HEK293 (cell line): Measurements from ENCODE around the gene CELF1.

Source experiments
- EGR2 ChIP-seq: fragments of 450-650 bp; formaldehyde crosslinking; IDR thresholded peaks from 2 replicates; pipeline ENCODE4 v1.5.1; 2016; ENCODE audit warnings: low read depth, missing biosample characterization, missing genetic modification characterization
- GLI2 ChIP-seq: fragments of 450-650 bp; formaldehyde crosslinking; IDR thresholded peaks from 2 replicates; pipeline ENCODE4; 2017; ENCODE audit warnings: missing biosample characterization, missing genetic modification characterization, low read depth, borderline replicate concordance
- HOXC10 ChIP-seq: sonication (generic); formaldehyde crosslinking; IDR thresholded peaks from 2 replicates; pipeline ENCODE4 v1.8.1; 2023; ENCODE audit warnings: mild to moderate bottlenecking, missing genetic modification reagents
- KLF1 ChIP-seq: fragments of 450-650 bp; formaldehyde crosslinking; IDR thresholded peaks from 2 replicates; pipeline ENCODE4 v1.5.1; 2016; ENCODE audit warnings: missing biosample characterization, missing genetic modification characterization
- KLF17 ChIP-seq: fragments of 450-650 bp; formaldehyde crosslinking; IDR thresholded peaks from 2 replicates; pipeline ENCODE4 v1.5.1; 2016; ENCODE audit warnings: missing biosample characterization, missing genetic modification characterization
- KLF8 ChIP-seq: fragments of 450-650 bp; formaldehyde crosslinking; IDR thresholded peaks from 2 replicates; pipeline ENCODE4 v1.5.1; 2016; ENCODE audit warnings: missing biosample characterization, missing genetic modification characterization
- OSR2 ChIP-seq: fragments of 450-650 bp; formaldehyde crosslinking; IDR thresholded peaks from 2 replicates; pipeline ENCODE4 v1.5.1; 2016; ENCODE audit warnings: missing biosample characterization, missing genetic modification characterization
- OVOL3 ChIP-seq: fragments of 450-650 bp; formaldehyde crosslinking; IDR thresholded peaks from 2 replicates; pipeline ENCODE4 v1.5.1; 2016; ENCODE audit warnings: missing biosample characterization, missing genetic modification characterization
- PBX3 ChIP-seq: sonication (generic); formaldehyde crosslinking; IDR thresholded peaks from 2 replicates; pipeline ENCODE4 v1.8.1; 2022; ENCODE audit warnings: mild to moderate bottlenecking, moderate library complexity, missing genetic modification reagents
- PRDM2 ChIP-seq: fragments of 450-650 bp; formaldehyde crosslinking; IDR thresholded peaks from 2 replicates; pipeline ENCODE4 v1.5.1; 2016; ENCODE audit warnings: missing biosample characterization, missing genetic modification characterization, borderline replicate concordance
- REPIN1 ChIP-seq: fragments of 450-650 bp; formaldehyde crosslinking; IDR thresholded peaks from 2 replicates; pipeline ENCODE4 v1.5.1; 2017; ENCODE audit warnings: missing biosample characterization, missing genetic modification characterization, low read depth
- SETDB1 ChIP-seq: IDR thresholded peaks from one replicate; pipeline ENCODE4 v1.6.1; 2017; ENCODE audit warnings: mild to moderate bottlenecking, low read length, moderate library complexity, mixed read lengths; ENCODE audit not compliant: insufficient read length
- ZBTB21 ChIP-seq: fragments of 450-650 bp; formaldehyde crosslinking; IDR thresholded peaks from 2 replicates; pipeline ENCODE4 v1.5.1; 2017; ENCODE audit warnings: missing biosample characterization, missing genetic modification characterization
- ZEB2 ChIP-seq: fragments of 450-650 bp; formaldehyde crosslinking; IDR thresholded peaks from 2 replicates; pipeline ENCODE4 v1.5.1; 2016; ENCODE audit warnings: missing biosample characterization, missing genetic modification characterization
- ZNF169 ChIP-seq: fragments of 450-650 bp; formaldehyde crosslinking; IDR thresholded peaks from 2 replicates; pipeline ENCODE4 v1.5.1; 2016; ENCODE audit warnings: missing biosample characterization, missing genetic modification characterization
- ZNF174 ChIP-seq: fragments of 450-650 bp; formaldehyde crosslinking; IDR thresholded peaks from 2 replicates; pipeline ENCODE4 v1.5.0; 2017; ENCODE audit warnings: missing biosample characterization, mild to moderate bottlenecking, missing genetic modification characterization
- ZNF18 ChIP-seq: fragments of 450-650 bp; formaldehyde crosslinking; IDR thresholded peaks from 2 replicates; pipeline ENCODE4 v1.5.1; 2016; ENCODE audit warnings: missing biosample characterization, missing genetic modification characterization
- ZNF221 ChIP-seq: fragments of 450-650 bp; formaldehyde crosslinking; IDR thresholded peaks from 2 replicates; pipeline ENCODE4 v1.5.1; 2017; ENCODE audit warnings: missing biosample characterization, missing genetic modification characterization, borderline replicate concordance
- ZNF23 ChIP-seq: fragments of 450-650 bp; formaldehyde crosslinking; IDR thresholded peaks from 2 replicates; pipeline ENCODE4 v1.5.1; 2016; ENCODE audit warnings: missing biosample characterization, missing genetic modification characterization, borderline replicate concordance
- ZNF248 ChIP-seq: fragments of 450-650 bp; formaldehyde crosslinking; IDR thresholded peaks from 2 replicates; pipeline ENCODE4 v1.5.1; 2017; ENCODE audit warnings: missing biosample characterization, missing genetic modification characterization
- ZNF292 ChIP-seq: fragments of 450-650 bp; formaldehyde crosslinking; IDR thresholded peaks from 2 replicates; pipeline ENCODE4 v1.5.1; 2016; ENCODE audit warnings: low read depth, missing biosample characterization, missing genetic modification characterization, borderline replicate concordance
- ZNF391 ChIP-seq: fragments of 450-650 bp; formaldehyde crosslinking; IDR thresholded peaks from 2 replicates; pipeline ENCODE4 v1.5.1; 2016; ENCODE audit warnings: low read depth, missing biosample characterization, missing genetic modification characterization, borderline replicate concordance
- ZNF404 ChIP-seq: fragments of 450-650 bp; formaldehyde crosslinking; IDR thresholded peaks from 2 replicates; pipeline ENCODE4 v1.5.1; 2017; ENCODE audit warnings: missing biosample characterization, missing genetic modification characterization
- ZNF423 ChIP-seq: fragments of 450-650 bp; formaldehyde crosslinking; IDR thresholded peaks from 2 replicates; pipeline ENCODE4 v1.5.1; 2016; ENCODE audit warnings: missing biosample characterization, missing genetic modification characterization
- ZNF510 ChIP-seq: fragments of 450-650 bp; formaldehyde crosslinking; IDR thresholded peaks from 2 replicates; pipeline ENCODE4 v1.5.1; 2018; ENCODE audit warnings: mild to moderate bottlenecking, missing genetic modification characterization, missing biosample characterization; ENCODE audit not compliant: insufficient replicate concordance
- ZNF555 ChIP-seq: fragments of 450-650 bp; formaldehyde crosslinking; conservative IDR thresholded peaks from 2 replicates; pipeline ENCODE4 v1.5.1; 2017; ENCODE audit warnings: missing biosample characterization, mild to moderate bottlenecking, missing genetic modification characterization, inconsistent platforms
- ZNF610 ChIP-seq: fragments of 450-650 bp; formaldehyde crosslinking; IDR thresholded peaks from 2 replicates; pipeline ENCODE4 v1.5.1; 2016; ENCODE audit warnings: missing biosample characterization, missing genetic modification characterization, borderline replicate concordance
- ZNF626 ChIP-seq: fragments of 450-650 bp; sonication (Bioruptor Pico); formaldehyde crosslinking; IDR thresholded peaks from 2 replicates; pipeline ENCODE4 v1.5.1; 2018; ENCODE audit warnings: missing biosample characterization, missing genetic modification characterization, inconsistent platforms
- ZNF629 ChIP-seq: fragments of 450-650 bp; formaldehyde crosslinking; IDR thresholded peaks from 2 replicates; pipeline ENCODE4 v1.5.1; 2017; ENCODE audit warnings: missing biosample characterization, missing genetic modification characterization
- ZNF670 ChIP-seq: fragments of 450-650 bp; formaldehyde crosslinking; IDR thresholded peaks from 2 replicates; pipeline ENCODE4 v1.5.1; 2016; ENCODE audit warnings: missing biosample characterization, missing genetic modification characterization, low read depth
- ZSCAN16 ChIP-seq: fragments of 450-650 bp; formaldehyde crosslinking; IDR thresholded peaks from 2 replicates; pipeline ENCODE4 v1.5.1; 2016; ENCODE audit warnings: missing biosample characterization, missing genetic modification characterization

Gene CELF1

GRCh38 chr11:47426062-47426956, 126.6 kb downstream of the CELF1 start, which contains the start of gene PSMC3 (continued):
- TF ChIP-seq ZNF169 (tag by site-specific recombination) = no peak
- TF ChIP-seq ZEB2 (tag by site-specific recombination) = peak; percentile 75
- TF ChIP-seq ZNF423 = no peak
- peak; percentile 64; the same call in 1 of the 2 replicates for TF ChIP-seq ZNF629 (tag by site-specific recombination)
- TF ChIP-seq ZNF610 (tag by site-specific recombination) = no peak
- no peak for TF ChIP-seq ZNF404
- no peak for TF ChIP-seq GLI2 (tag by site-specific recombination)
- TF ChIP-seq OVOL3 (tag by site-specific recombination) = peak; percentile 39; the same call in 1 of the 2 replicates
- peak; percentile 25; the same call in 1 of the 2 replicates for TF ChIP-seq KLF1 (tag by site-specific recombination)
- no peak for TF ChIP-seq ZNF555 (tag by site-specific recombination)
- TF ChIP-seq REPIN1 (tag by site-specific recombination) = no peak
- TF ChIP-seq PRDM2 (tag by site-specific recombination) = no peak
- no peak for TF ChIP-seq ZNF292 (tag by site-specific recombination)
- no peak for TF ChIP-seq ZNF248
- TF ChIP-seq KLF8 = peak; percentile 95
- no peak for TF ChIP-seq ZSCAN16 (tag by site-specific recombination)
- no peak for TF ChIP-seq ZNF510 (tag by site-specific recombination)
- peak; percentile 70; the same call in 1 of the 2 replicates for TF ChIP-seq ZNF391 (tag by site-specific recombination)
- no peak; the same call in 1 of the 2 replicates for TF ChIP-seq ZBTB21 (tag by site-specific recombination)
- TF ChIP-seq ZNF670 (tag by site-specific recombination) = no peak
- TF ChIP-seq HOXC10 (CRISPR knock-in tag) = no peak
- no peak for TF ChIP-seq ZNF23 (tag by site-specific recombination)
- no peak for TF ChIP-seq ZNF626 (tag by site-specific recombination)
- TF ChIP-seq KLF17 (tag by site-specific recombination) = peak; percentile 77
- no peak for TF ChIP-seq SETDB1
- TF ChIP-seq ZNF174 (tag by site-specific recombination) = no peak
- no peak for TF ChIP-seq OSR2
- no peak for TF ChIP-seq ZNF221
- TF ChIP-seq EGR2 (tag by site-specific recombination) = peak; percentile 79; the same call in 1 of the 2 replicates
- no peak for TF ChIP-seq ZNF18 (tag by site-specific recombination)
- 0 out of 2 replicates have a peak, but pooled peaks have one; percentile 58 for TF ChIP-seq PBX3 (CRISPR knock-in tag)
